A673 (cell line): ENCODE data around the gene UBE2G1.

Experiments
- CTCF ChIP-seq: fragments of 300-800, 200-600 bp; sonication (generic); conservative IDR thresholded peaks from 2 replicates; pipeline ENCODE4 v1.5.1; 2017; ENCODE audit warnings: low read depth, mild to moderate bottlenecking, antibody characterized with exemption, low read length, moderate library complexity, mixed read lengths
- EZH2 ChIP-seq: fragments of 200-600 bp; sonication (generic); IDR thresholded peaks from 2 replicates; pipeline ENCODE4 v1.6.1; 2017; ENCODE audit warnings: borderline replicate concordance, low read depth, mild to moderate bottlenecking, mixed read lengths, antibody characterized with exemption, low read length; ENCODE audit not compliant: poor library complexity, severe bottlenecking

GRCh38 chr17:4387137-4387536 lies 20.7 kb upstream of the UBE2G1 start:
- TF ChIP-seq CTCF (no peak), EZH2 (no peak)
